DMS114 treated with DMSO at 0.1 percent for 48 hours (cell line): ENCODE measurements around the gene RAD21L1.
"Not testable (repeated sequence)": the region's sequence is repeated elsewhere in the genome, so short reads cannot be mapped to it uniquely, and the experiment has no call there.

Experiments
- DNase-seq: peaks from one replicate; lab custom pipeline; 2025; ENCODE audit not compliant: unreplicated experiment; lab: John Stamatoyannopoulos, UW

Gene RAD21L1

GRCh38 chr20:1199212-1199873 is 26.5 kb upstream of the RAD21L1 start:
- DNase-seq = no peak

GRCh38 chr20:1199964-1200363 is 25.9 kb upstream of the RAD21L1 start:
- DNase-seq = no peak

GRCh38 chr20:1202762-1203504 is 22.9 kb upstream of the RAD21L1 start, which contains the start of gene C20orf202:
TSS of gene C20orf202 (plus strand) at chr20:1203454. CDS start at chr20:1203586, 132 bp downstream.
- no peak for DNase-seq

- no peak for DNase-seq
Observed at GRCh38 chr20:1203630-1204029, 22.2 kb upstream of the RAD21L1 start.

GRCh38 chr20:1204113-1204512 is 21.7 kb upstream of the RAD21L1 start:
- DNase-seq = no peak

GRCh38 chr20:1204576-1204975 is 21.3 kb upstream of the RAD21L1 start:
- no peak for DNase-seq

GRCh38 chr20:1205802-1206201 is 20.0 kb upstream of the RAD21L1 start:
- DNase-seq = no peak

- DNase-seq = no peak
Observed at GRCh38 chr20:1206366-1207148, 19.3 kb upstream of the RAD21L1 start.

- DNase-seq = no peak
Observed at GRCh38 chr20:1207293-1207878, 18.5 kb upstream of the RAD21L1 start.

GRCh38 chr20:1209447-1210387 is 16.1 kb upstream of the RAD21L1 start:
- DNase-seq = no peak

GRCh38 chr20:1210501-1210900 is 15.3 kb upstream of the RAD21L1 start:
- no peak for DNase-seq

- no peak for DNase-seq
Observed at GRCh38 chr20:1212023-1212422, 13.8 kb upstream of the RAD21L1 start.

GRCh38 chr20:1212607-1213396 is 13.0 kb upstream of the RAD21L1 start:
- peak; percentile 55 for DNase-seq

- DNase-seq = no peak
Observed at GRCh38 chr20:1214838-1215261, 11.0 kb upstream of the RAD21L1 start.

- DNase-seq = no peak
Observed at GRCh38 chr20:1215386-1216170, 10.3 kb upstream of the RAD21L1 start.

- DNase-seq = not testable (repeated sequence)
Observed at GRCh38 chr20:1216527-1217427, 9.1 kb upstream of the RAD21L1 start.

GRCh38 chr20:1222750-1223149 is 3.1 kb upstream of the RAD21L1 start:
- DNase-seq = not testable (repeated sequence)
